Skin epidermis (tissue), 12 donors: ENCODE results near the gene CACNA1E.
"Not testable (repeated sequence)": the region's sequence is repeated elsewhere in the genome, so short reads cannot be mapped to it uniquely, and the experiment has no call there.

Source experiments
- H3K27ac ChIP-seq, 21 experiments: fragments of 200-600 bp; sonication (generic) in 11 of 21; one replicate each; pipeline ENCODE4 v1.5.0; 2020; ENCODE audit warnings: mild to moderate bottlenecking in 3 of 21, inconsistent platforms in 2 of 21, moderate library complexity in 2 of 21
- H3K4me3 ChIP-seq, 7 experiments: fragments of 200-600 bp; sonication (generic) in 2 of 7; one replicate each; pipeline ENCODE4 v1.5.0; 2020; ENCODE audit warnings: inconsistent platforms in 2 of 7, mild to moderate bottlenecking in 2 of 7, moderate library complexity in 1 of 7

CACNA1E gene

GRCh38 chr1:181513786-181514297, 30.5 kb downstream of the CACNA1E start:
- no peak overlapping the region for H3K4me3 ChIP-seq
- H3K27ac ChIP-seq = no peak overlapping the region

GRCh38 chr1:181514298-181515290, 31.3 kb downstream of the CACNA1E start:
- Histone ChIP-seq H3K27ac (no peak overlapping the region), H3K4me3 (no peak overlapping the region)

- H3K27ac ChIP-seq = no peak overlapping the region
- H3K4me3 ChIP-seq = no peak overlapping the region
These were observed 33.4 kb downstream of the CACNA1E start for GRCh38 chr1:181516706-181517105.

GRCh38 chr1:181517181-181517875, 34.0 kb downstream of the CACNA1E start:
- no peak overlapping the region for H3K4me3 ChIP-seq
- no peak overlapping the region for H3K27ac ChIP-seq

GRCh38 chr1:181518152-181518551, 34.8 kb downstream of the CACNA1E start:
- H3K4me3 ChIP-seq = no peak overlapping the region
- H3K27ac ChIP-seq = no peak overlapping the region

GRCh38 chr1:181522864-181523263, 39.5 kb downstream of the CACNA1E start:
- Histone ChIP-seq H3K27ac (no peak overlapping the region), H3K4me3 (no peak overlapping the region)

- no peak overlapping the region for H3K27ac ChIP-seq
- H3K4me3 ChIP-seq = no peak overlapping the region
These were observed 41.9 kb downstream of the CACNA1E start for GRCh38 chr1:181525104-181525721.

- H3K27ac ChIP-seq, H3K4me3 ChIP-seq: not testable (repeated sequence)
These were observed 44.9 kb downstream of the CACNA1E start for GRCh38 chr1:181528241-181528640.

- Histone ChIP-seq H3K4me3 (no peak overlapping the region), H3K27ac (no peak overlapping the region)
These were observed 48.1 kb downstream of the CACNA1E start for GRCh38 chr1:181531441-181531840.

GRCh38 chr1:181531951-181532600, 48.8 kb downstream of the CACNA1E start:
- Histone ChIP-seq H3K27ac (no peak overlapping the region), H3K4me3 (no peak overlapping the region)

GRCh38 chr1:181538836-181539235, 55.5 kb downstream of the CACNA1E start:
- Histone ChIP-seq H3K27ac (no peak overlapping the region), H3K4me3 (no peak overlapping the region)

GRCh38 chr1:181541458-181541857, 58.1 kb downstream of the CACNA1E start:
- Histone ChIP-seq H3K27ac (peak overlapping the region in 2 of 21 experiments; percentile 10 to 31), H3K4me3 (no peak overlapping the region)

- H3K4me3 ChIP-seq = no peak overlapping the region
- peak overlapping the region in 2 of 21 experiments; percentile 10 to 31 for H3K27ac ChIP-seq
These were observed 58.6 kb downstream of the CACNA1E start for GRCh38 chr1:181541947-181542346.

GRCh38 chr1:181542406-181542805, 59.1 kb downstream of the CACNA1E start:
- H3K4me3 ChIP-seq = not testable (repeated sequence)
- H3K27ac ChIP-seq = peak overlapping the region in 1 of 21 experiments; percentile 31

- H3K4me3 ChIP-seq = no peak overlapping the region
- no peak overlapping the region for H3K27ac ChIP-seq
These were observed 62.1 kb downstream of the CACNA1E start for GRCh38 chr1:181545395-181545794.

GRCh38 chr1:181548497-181548896, 65.2 kb downstream of the CACNA1E start:
- Histone ChIP-seq H3K27ac (no peak overlapping the region), H3K4me3 (no peak overlapping the region)

GRCh38 chr1:181551249-181551648, 67.9 kb downstream of the CACNA1E start:
- Histone ChIP-seq H3K27ac (no peak overlapping the region), H3K4me3 (no peak overlapping the region)

- Histone ChIP-seq H3K27ac (no peak overlapping the region), H3K4me3 (no peak overlapping the region)
These were observed 68.4 kb downstream of the CACNA1E start for GRCh38 chr1:181551754-181552153.

- Histone ChIP-seq H3K27ac (no peak overlapping the region), H3K4me3 (no peak overlapping the region)
These were observed 71.1 kb downstream of the CACNA1E start for GRCh38 chr1:181554465-181554864.

GRCh38 chr1:181556631-181557030, 73.3 kb downstream of the CACNA1E start:
- no peak overlapping the region for H3K27ac ChIP-seq
- H3K4me3 ChIP-seq = no peak overlapping the region
